HuH-7.5 (cell line): ENCODE results near the gene ZNF280B.
"Not testable (repeated sequence)": the region's sequence is repeated elsewhere in the genome, so short reads cannot be mapped to it uniquely, and the experiment has no call there.

Source experiments
- DNase-seq: peaks from one replicate; pipeline ENCODE4 v3.0.0; 2011; ENCODE audit warnings: low spot score

ZNF280B gene

GRCh38 chr22:22507743-22508273, 734 bp downstream of the ZNF280B start:
- peak; percentile 25 for DNase-seq

GRCh38 chr22:22506736-22507135, 1.8 kb downstream of the ZNF280B start:
- DNase-seq, result no peak

- DNase-seq, result no peak
These were observed 10.3 kb downstream of the ZNF280B start for GRCh38 chr22:22498267-22498666.

- DNase-seq, result not testable (repeated sequence)
These were observed 17.0 kb downstream of the ZNF280B start for GRCh38 chr22:22491589-22491988.

GRCh38 chr22:22488736-22489135, 19.8 kb downstream of the ZNF280B start:
- DNase-seq, result no peak

- no peak for DNase-seq
These were observed 20.5 kb downstream of the ZNF280B start for GRCh38 chr22:22487869-22488597.

- DNase-seq, result no peak
These were observed 21.5 kb downstream of the ZNF280B start for GRCh38 chr22:22487059-22487458.

- DNase-seq, result no peak
These were observed 22.2 kb downstream of the ZNF280B start for GRCh38 chr22:22486132-22486899.

- no peak for DNase-seq
These were observed 23.0 kb downstream of the ZNF280B start for GRCh38 chr22:22485524-22485923.

- no peak for DNase-seq
These were observed 24.5 kb downstream of the ZNF280B start for GRCh38 chr22:22484023-22484422.

- peak; percentile 37 for DNase-seq
These were observed 27.6 kb downstream of the ZNF280B start for GRCh38 chr22:22480940-22481339.

- no peak for DNase-seq
These were observed 28.5 kb downstream of the ZNF280B start for GRCh38 chr22:22479999-22480532.

- DNase-seq, result no peak
These were observed 29.4 kb downstream of the ZNF280B start for GRCh38 chr22:22479116-22479515.

- DNase-seq, result no peak
These were observed 30.1 kb downstream of the ZNF280B start for GRCh38 chr22:22478470-22478869.

- no peak for DNase-seq
These were observed 33.8 kb downstream of the ZNF280B start for GRCh38 chr22:22474733-22475132.

GRCh38 chr22:22471104-22471503, 37.4 kb downstream of the ZNF280B start:
- not testable (repeated sequence) for DNase-seq

GRCh38 chr22:22469527-22469926, 39.0 kb downstream of the ZNF280B start:
- no peak for DNase-seq

GRCh38 chr22:22468794-22469469, 39.6 kb downstream of the ZNF280B start:
- not testable (repeated sequence) for DNase-seq

GRCh38 chr22:22467112-22467511, 41.4 kb downstream of the ZNF280B start:
- no peak for DNase-seq

GRCh38 chr22:22465782-22466181, 42.8 kb downstream of the ZNF280B start:
- DNase-seq, result no peak

GRCh38 chr22:22465094-22465602, 43.4 kb downstream of the ZNF280B start:
- DNase-seq, result no peak

GRCh38 chr22:22464541-22465054, 43.9 kb downstream of the ZNF280B start:
- no peak for DNase-seq
